ENCODE measurements around the gene PCDHA10. TPM values are rescaled to one million over a fixed set of nuclear protein-coding genes. Genes with fewer than 3 reads are reported as not detected.

PCDHA10 gene
- total RNA-seq, 1 donor from 2014 or later, result not detected

DNA sequence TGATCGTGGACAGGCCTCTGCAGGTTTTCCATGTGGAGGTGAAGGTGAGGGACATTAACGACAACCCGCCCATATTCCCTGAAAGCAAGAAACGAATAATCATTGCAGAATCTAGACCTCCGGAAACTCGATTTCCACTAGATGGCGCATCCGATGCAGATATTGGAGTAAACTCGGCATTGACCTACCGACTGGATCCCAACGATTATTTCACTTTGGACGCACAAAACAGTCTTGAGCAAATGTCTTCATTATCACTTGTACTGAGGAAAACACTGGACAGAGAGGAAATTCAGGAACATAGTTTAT, 26.8 kb downstream of the PCDHA10 start:
- DNase-seq (ENCODE audit: low spot score), result no peak
- Mint-ChIP-seq H3K4me3 (no peak overlapping the region), H3K9me3 (peaks cover 43% of the 10 kb centered on the region), H3K27me3 (ENCODE audit: insufficient read depth) (no peaks in the 10 kb centered on the region), H3K36me3 (ENCODE audit: low read depth) (no peaks in the 10 kb centered on the region), H3K27ac (no peak overlapping the region), H3K4me1 (ENCODE audit: low read depth) (no peaks in the 10 kb centered on the region)
- intact Hi-C loops (cut with micrococcal nuclease), result loop anchor here (10.0 kb wide), 1 partner anchor 88 kb away; the partner anchor contains the start of gene PCDHA2

DNA sequence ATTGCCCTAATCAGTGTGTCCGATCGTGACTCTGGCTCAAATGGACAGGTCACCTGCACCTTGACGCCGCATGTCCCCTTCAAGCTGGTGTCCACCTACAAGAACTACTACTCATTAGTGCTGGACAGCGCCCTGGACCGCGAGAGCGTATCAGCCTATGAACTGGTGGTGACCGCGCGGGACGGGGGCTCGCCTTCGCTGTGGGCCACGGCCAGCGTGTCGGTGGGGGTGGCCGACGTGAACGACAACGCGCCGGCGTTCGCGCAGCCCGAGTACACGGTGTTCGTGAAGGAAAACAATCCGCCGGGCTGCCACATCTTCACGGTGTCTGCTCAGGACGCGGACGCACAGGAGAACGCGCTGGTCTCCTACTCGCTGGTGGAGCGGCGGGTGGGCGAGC, 27.7 kb downstream of the PCDHA10 start:
- Mint-ChIP-seq H3K27me3 (ENCODE audit: insufficient read depth) (no peaks in the 10 kb centered on the region), H3K9me3 (peaks cover 44% of the 10 kb centered on the region), H3K4me3 (no peak overlapping the region), H3K36me3 (ENCODE audit: low read depth) (no peaks in the 10 kb centered on the region), H3K4me1 (ENCODE audit: low read depth) (no peaks in the 10 kb centered on the region), H3K27ac (no peak overlapping the region)
- no peak for DNase-seq (ENCODE audit: low spot score)
- intact Hi-C loops (cut with micrococcal nuclease), result loop anchor here (10.0 kb wide), 1 partner anchor 89 kb away; the partner anchor contains the start of gene PCDHA2

DNA sequence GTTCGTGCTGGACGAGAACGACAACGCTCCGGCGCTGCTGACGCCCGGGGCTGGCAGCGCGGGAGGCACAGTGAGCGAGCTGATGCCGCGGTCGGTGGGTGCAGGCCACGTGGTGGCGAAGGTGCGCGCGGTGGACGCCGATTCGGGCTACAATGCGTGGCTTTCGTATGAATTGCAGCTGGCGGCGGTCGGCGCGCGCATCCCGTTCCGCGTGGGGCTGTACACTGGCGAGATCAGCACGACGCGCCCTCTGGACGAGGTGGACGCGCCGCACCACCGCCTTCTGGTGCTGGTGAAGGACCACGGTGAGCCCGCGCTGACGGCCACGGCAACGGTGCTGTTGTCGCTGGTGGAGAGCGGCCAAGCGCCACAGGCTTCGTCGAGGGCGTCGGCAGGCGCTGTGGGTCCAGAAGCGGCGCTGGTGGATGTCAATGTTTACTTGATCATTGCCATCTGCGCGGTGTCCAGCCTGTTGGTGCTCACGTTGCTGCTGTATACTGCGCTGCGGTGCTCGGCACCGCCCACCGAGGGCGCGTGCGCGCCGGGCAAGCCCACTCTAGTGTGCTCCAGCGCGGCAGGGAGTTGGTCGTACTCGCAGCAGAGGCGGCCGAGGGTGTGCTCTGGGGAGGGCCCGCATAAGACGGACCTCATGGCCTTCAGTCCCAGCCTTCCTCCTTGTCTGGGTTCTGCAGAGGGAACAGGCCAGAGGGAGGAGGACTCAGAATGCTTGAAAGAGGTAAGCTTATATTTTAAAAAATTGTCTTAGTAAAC, 28.4 kb downstream of the PCDHA10 start:
- Mint-ChIP-seq H3K36me3 (ENCODE audit: low read depth) (no peaks in the 10 kb centered on the region), H3K27me3 (ENCODE audit: insufficient read depth) (no peaks in the 10 kb centered on the region), H3K9me3 (peaks cover 39% of the 10 kb centered on the region), H3K4me1 (ENCODE audit: low read depth) (no peaks in the 10 kb centered on the region), H3K27ac (no peak overlapping the region), H3K4me3 (no peak overlapping the region)
- no peak for DNase-seq (ENCODE audit: low spot score)
- intact Hi-C loops (cut with micrococcal nuclease), result loop anchor here (10.0 kb wide), 1 partner anchor 89 kb away; the partner anchor contains the start of gene PCDHA2

DNA sequence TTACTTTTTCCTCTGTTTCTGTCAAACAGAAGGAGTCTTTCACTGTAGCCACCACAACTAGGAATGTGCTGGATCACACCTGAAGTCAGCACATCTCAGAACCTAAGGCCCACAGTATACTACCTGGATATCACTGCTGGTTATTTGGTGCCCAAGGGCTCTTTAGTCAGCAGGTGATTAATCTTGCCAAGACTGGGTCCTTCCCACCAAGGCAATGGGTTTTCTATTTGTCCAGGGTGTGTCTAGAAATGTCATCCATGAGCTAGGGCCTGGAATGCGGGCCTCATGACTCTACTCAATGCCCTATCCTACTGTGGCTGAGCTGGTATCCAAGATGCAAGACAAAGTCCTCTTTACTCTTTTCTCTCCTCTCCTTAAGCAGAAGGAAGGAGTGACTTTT, 60.6 kb downstream of the PCDHA10 start:
- H3K27ac Mint-ChIP-seq, result no peak overlapping the region
- no peaks in the 10 kb centered on the region for H3K4me1 Mint-ChIP-seq (ENCODE audit: low read depth)
- H3K9me3 Mint-ChIP-seq, result peaks cover 24% of the 10 kb centered on the region
- H3K27me3 Mint-ChIP-seq (ENCODE audit: insufficient read depth), result no peaks in the 10 kb centered on the region
- intact Hi-C loops (cut with micrococcal nuclease), result no loop called here
- H3K36me3 Mint-ChIP-seq (ENCODE audit: low read depth), result no peaks in the 10 kb centered on the region
- DNase-seq (ENCODE audit: low spot score), result no peak
- no peak overlapping the region for H3K4me3 Mint-ChIP-seq

Other genes starting within 250 kb of the PCDHA10 start
- 0.29 and 0.62 TPM in 2 replicates for gene CD14, start 222.7 kb upstream of the PCDHA10 start, total RNA-seq
- 43.2 and 43.6 TPM in 2 replicates for gene TMCO6, start 216.4 kb upstream of the PCDHA10 start, total RNA-seq
- gene NDUFA2, start 208.3 kb upstream of the PCDHA10 start, total RNA-seq, result 63.4 and 63.8 TPM in 2 replicates
- gene IK, start 208.1 kb upstream of the PCDHA10 start, total RNA-seq, result 115 and 118 TPM in 2 replicates
- 42.7 and 43.2 TPM in 2 replicates for gene WDR55, start 191.0 kb upstream of the PCDHA10 start, total RNA-seq
- gene DND1, start 182.3 kb upstream of the PCDHA10 start, total RNA-seq, result 3.3 and 4.1 TPM in 2 replicates
- gene HARS1, start 164.5 kb upstream of the PCDHA10 start, total RNA-seq, result 112 and 114 TPM in 2 replicates
- gene HARS2, start 164.4 kb upstream of the PCDHA10 start, total RNA-seq, result 31.2 and 32.7 TPM in 2 replicates
- 68.0 and 71.2 TPM in 2 replicates for gene ZMAT2, start 155.4 kb upstream of the PCDHA10 start, total RNA-seq
- not detected in 2 replicates for gene PCDHA1, start 69.8 kb upstream of the PCDHA10 start, total RNA-seq
- gene PCDHA2, start 61.0 kb upstream of the PCDHA10 start, total RNA-seq, result not detected in 2 replicates
- gene PCDHA3, start 54.8 kb upstream of the PCDHA10 start, total RNA-seq, result not detected in 2 replicates
- not detected in 2 replicates for gene PCDHA4, start 48.8 kb upstream of the PCDHA10 start, total RNA-seq
- not detected in 2 replicates for gene PCDHA5, start 34.3 kb upstream of the PCDHA10 start, total RNA-seq
- gene PCDHA6, start 27.9 kb upstream of the PCDHA10 start, total RNA-seq, result not detected in 2 replicates
- gene PCDHA7, start 21.6 kb upstream of the PCDHA10 start, total RNA-seq, result not detected in 2 replicates
- not detected in 2 replicates for gene PCDHA8, start 14.7 kb upstream of the PCDHA10 start, total RNA-seq
- not detected in 2 replicates for gene PCDHA9, start 7.5 kb upstream of the PCDHA10 start, total RNA-seq
- not detected in 2 replicates for gene PCDHA11, start 13.1 kb downstream of the PCDHA10 start, total RNA-seq
- gene PCDHA12, start 19.4 kb downstream of the PCDHA10 start, total RNA-seq, result not detected in 2 replicates
- gene PCDHA13, start 26.2 kb downstream of the PCDHA10 start, total RNA-seq, result not detected in 2 replicates
- not detected in 2 replicates for gene PCDHAC1, start 70.4 kb downstream of the PCDHA10 start, total RNA-seq
- gene PCDHAC2, start 110.6 kb downstream of the PCDHA10 start, total RNA-seq, result not detected in 2 replicates
- gene PCDHB1, start 195.5 kb downstream of the PCDHA10 start, total RNA-seq, result not detected in 2 replicates
- not detected in 2 replicates for gene PCDHB2, start 238.7 kb downstream of the PCDHA10 start, total RNA-seq
- not detected in 2 replicates for gene PCDHB3, start 244.6 kb downstream of the PCDHA10 start, total RNA-seq

Data from activated T-helper 1 cell treated with anti-CD3 and anti-CD28 coated beads, Interleukin-12 subunit alpha, Interleukin-12 subunit beta, Interleukin-2, Interleukin-4 antibody, amounts not matched to agents 30 ng/mL and 10 ng/mL and 1 ng/mL, durations not matched to agents 14 hours and 24 hours and 36 hours (primary cell).